COLO668 (cell line): ENCODE measurements around the gene EEF2.
"Not testable (repeated sequence)": the region's sequence is repeated elsewhere in the genome, so short reads cannot be mapped to it uniquely, and the experiment has no call there.

ENCODE experiments used
- DNase-seq: peaks from one replicate; lab custom pipeline; 2025; ENCODE audit not compliant: unreplicated experiment; lab: John Stamatoyannopoulos, UW

EEF2 gene

DNA sequence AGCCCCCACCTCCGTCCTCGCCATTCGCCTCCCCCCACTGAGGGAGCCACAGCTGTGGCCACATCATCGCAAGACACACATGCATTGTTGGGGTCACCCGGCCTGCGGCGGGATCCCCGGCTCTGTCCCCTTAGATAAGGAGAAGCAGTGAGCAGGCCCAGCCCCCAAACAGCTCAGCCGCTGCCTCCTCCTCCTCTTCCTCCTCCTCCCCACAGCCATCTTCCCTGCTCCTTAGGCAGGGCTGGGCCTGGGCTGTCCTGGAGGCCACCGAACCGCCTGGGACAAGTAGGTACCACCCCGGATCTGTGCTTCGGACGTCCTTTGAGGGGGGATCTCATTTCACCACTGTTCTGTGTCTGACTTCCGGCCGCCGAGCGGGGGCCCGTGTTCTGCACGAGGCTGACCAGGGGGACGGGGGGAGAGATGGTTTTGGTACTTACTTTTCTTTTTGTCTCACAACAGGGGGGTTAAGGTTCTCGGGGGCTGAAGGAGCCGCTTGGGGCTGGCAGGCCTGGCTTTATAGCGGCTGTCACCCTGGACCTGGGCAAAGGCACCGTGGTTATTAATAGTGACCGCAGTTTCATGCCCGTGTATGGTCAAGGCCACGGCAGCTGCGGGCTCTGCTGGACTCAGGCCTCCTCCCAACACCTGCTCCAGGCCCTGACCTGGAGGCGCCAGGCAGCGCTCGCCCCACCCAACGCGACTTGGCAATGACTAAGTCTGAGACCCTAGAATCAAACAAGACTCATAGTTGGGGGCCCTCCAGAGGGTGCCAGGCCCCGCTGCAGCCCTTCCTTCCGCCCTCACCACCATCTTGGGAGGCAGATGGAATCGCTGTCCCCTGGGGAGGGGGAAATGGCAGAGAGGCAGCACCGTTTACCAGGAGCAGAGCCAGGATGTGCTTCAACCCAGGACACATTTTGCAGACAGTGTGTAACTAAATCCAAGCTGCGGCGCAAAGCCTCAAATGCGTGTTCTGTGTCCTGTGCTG lies 34.1 kb downstream of the EEF2 start:
- DNase-seq = no peak

DNA sequence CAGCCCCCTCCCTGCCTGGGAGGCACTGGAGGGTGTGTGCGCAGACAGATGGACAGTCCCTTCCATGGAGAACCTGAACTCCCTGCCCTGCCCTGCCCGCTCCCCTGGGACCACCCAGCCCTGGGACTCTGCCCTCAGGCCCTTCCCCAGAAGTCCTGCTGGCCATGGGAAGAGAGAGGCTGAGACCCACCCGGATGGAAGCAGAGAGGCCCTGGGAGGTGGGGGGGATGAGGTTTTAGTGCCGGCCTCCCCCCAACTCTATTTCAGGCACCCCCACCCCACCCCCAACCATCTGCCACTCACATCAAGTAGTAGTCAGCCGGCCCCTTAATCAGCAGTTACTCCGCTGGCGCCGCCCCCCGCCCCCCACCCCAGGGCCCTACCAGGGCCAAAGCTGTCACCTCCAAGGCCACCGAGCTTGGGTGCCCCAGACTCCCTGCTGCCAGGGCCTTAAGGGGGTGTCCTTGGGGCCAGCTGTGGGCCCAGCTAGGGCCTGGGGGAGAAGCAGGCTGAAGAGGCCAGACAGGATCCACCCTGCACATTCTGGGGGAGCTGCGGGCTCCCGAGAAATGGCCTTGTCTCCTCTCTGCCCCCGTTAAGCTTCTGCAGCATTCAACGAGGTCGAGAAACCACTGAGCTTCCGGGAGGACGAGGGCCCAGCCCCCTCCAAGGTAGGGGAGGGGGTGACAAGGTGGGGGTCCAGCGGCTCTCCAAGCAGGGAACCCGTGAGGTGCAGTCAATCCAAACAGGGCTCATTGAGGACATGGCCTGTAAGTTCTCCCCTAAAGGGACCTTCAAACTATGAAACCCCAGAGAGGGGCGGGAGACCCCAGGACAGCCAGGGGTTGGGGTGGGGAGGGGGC lies 35.0 kb downstream of the EEF2 start:
- no peak for DNase-seq

DNA sequence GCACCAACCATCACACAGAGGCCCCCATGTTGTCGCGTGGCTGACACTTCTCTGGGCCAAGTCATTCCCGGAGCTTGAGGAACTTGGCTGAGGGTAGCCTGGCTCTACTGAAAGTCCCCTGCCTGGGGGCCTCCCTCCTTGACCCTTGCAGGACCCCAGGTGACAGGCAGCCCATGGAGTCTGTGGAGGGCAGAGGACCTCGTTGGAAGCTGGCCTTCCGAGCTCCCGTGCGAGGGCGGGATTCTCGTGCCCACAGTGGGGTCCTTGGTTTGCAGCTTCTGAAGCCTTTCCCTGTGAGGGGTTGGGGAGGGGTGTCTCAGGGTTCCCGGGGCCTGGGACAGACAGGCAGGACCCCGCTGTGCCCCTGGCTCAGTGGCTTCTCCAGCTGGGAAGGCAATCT lies 36.0 kb downstream of the EEF2 start:
- DNase-seq = no peak

DNA sequence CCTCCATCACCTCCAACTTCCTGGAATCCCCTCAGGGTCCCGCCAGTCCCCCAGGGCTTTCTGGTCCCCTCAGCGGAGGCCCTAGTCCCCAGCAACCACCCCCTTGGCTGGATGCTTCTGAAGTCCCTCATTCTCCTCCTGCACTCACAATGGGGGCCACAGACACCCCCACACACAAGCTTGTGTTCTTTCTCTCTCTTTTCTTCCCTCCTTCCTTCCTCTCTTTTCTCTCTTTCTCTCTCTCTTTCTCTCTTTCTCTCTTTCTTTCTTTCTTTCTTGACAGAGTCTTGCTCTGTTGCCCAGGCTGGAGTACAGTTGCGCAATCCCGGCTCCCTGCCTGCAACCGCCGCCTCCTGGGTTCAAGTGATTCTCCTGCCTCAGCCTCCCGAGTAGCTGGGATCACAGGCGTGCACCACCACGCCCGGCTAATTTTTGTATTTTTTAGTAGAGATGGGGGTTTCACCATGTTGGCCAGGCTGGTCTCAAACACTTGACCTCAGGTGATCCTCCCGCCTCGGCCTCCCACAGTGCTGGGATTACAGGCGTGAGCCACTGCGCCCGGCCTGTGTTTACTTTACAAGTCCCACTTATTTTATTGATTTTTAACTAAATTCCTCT lies 37.8 kb downstream of the EEF2 start:
- not testable (repeated sequence) for DNase-seq

DNA sequence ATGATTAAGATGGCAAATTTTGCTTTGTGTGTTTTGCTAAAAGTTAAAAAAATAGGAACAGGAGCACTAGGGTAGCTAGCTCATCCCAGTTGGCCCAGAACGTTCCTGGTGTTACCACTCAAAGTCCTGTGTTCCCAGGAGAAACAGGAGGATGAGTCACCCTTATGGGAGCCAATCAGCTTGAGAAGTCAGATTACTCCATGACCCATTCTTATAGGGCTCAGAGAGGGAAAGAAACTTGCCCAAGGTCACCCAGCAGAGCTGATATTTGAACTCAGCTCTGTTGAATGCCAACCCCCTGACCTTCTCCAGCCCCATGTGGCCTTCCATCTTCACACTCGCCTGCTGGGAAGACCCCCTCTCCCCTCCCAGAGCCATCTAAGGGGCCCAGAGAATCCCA lies 39.4 kb downstream of the EEF2 start:
- DNase-seq = no peak

DNA sequence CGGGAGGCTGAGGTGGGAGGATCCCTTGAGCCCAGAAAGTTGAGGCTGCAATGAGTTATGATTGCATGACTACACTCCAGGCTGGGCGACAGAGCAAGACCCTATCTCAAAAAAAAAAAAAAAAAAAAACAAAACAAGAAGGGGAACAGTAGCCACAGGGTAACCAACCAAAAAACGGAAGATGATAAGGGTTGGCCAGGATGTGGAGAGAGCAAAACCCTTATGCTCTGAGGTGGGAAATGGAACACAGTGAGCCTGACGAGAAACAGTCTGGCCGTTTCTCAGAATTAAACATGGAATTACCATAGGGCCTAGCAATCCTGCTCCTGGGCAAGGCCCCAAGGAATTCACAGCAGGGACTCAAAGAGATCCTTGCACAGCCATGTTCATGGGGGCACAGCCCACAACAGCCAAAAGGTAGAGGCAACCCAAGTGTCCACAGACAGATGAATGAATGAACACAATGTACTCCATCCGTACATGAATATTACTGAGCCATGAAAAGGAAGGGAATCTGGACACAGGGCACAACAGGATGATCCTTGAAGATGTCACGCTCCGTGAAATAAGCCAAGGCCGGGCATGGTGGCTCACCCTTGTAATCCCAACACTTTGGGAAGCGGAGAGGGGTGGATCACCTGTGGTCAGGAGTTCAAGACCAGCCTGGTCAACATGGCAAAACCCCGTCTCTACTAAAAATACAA lies 41.1 kb downstream of the EEF2 start:
- DNase-seq = no peak

DNA sequence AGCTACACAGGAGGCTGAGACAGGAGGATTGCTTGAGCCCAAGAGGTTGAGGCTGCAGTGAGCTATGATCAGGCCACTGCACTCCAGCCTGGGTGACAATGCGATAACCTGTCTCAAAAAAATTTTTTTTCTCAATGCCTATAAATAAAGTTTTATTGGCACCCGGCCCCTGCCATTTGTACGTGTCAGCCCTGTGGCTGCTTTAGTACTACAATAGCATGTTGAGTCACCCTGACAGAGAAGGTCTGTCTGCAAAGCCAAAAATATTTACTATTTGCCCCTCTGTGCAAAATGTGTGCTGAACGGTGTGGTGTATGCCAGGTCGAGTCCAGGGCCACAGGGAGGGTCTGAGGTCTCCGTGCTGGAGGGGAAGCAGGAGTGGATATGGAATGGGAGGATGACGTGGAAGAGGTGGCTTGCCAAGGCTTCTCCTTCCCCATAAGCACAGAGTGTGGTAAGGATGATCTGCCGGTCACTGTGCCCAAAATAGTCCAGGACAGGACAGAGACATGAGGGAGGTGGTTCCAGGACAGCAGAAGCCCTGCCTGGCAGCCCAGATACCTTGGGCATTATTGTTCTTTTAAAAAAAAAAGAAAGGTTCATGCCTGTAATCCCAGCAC lies 42.4 kb downstream of the EEF2 start:
- no peak for DNase-seq

DNA sequence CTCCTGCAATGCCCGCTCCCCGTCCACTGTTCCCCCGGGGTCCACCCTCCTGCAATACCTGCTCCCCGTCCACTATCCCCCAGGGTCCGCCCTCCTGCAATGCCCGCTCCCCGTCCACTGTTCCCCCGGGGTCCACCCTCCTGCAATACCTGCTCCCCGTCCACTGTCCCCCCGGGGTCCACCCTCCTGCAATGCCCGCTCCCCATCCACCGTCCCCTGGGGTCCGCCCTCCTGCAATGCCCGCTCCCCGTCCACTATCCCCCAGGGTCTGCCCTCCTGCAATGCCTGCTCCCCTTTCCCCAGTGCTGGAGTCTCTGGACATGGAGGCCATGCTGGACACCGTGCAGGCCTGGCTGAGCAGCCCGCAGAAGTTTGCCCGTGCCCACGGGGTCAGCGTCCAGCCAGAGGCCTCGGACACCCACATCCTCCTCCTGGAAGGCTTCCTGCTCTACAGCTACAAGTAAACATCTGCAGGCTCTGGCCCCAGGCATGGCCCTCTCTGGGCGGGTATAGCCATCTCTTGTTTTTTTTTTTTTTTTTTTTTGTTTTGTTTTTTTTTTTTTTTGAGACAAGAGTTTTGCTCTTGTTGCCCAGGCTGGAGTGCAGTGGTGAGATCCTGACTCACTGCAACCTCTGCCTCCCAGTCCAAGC lies 46.8 kb downstream of the EEF2 start:
- not testable (repeated sequence) for DNase-seq

DNA sequence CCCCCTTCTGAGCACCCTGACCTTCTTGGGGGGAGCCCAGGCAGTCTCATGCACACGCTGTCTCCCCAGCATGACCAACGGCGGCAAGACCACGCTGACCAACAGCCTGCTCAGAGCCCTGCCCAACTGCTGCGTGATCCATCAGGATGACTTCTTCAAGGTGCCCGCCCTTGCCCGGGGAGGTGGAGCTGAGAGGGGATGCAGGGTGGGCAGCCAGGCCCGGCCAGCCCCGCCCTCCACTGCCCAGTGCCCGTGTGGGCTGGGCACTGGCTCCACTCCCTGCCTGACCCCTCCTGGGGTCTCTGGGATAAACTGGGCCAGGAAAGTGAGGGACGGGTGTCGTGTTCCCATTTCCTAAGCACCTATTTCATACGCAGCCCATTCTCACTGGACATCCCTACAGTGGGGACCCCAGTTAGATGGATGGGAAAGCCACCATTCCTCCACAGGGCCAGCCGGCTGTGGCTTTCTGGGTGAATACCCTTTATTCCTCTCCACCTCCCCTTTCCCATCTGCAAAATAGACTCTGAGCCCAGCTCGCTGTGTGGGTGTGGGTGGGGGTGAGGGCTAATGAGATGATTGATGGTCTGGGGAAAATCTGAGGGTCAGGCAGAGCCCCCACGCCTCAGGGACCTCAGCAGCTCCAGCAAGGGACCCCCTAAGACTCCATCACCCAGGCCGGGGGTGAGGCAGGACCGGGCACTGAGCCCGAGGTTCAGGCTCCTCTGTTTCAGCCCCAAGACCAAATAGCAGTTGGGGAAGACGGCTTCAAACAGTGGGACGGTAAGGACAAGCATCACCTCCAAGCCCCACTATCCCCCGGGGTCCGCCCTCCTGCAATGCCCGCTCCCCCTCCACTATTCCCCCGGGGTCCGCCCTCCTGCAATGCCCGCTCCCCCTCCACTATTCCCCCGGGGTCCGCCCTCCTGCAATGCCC lies 48.5 kb downstream of the EEF2 start:
- DNase-seq = no peak

DNA sequence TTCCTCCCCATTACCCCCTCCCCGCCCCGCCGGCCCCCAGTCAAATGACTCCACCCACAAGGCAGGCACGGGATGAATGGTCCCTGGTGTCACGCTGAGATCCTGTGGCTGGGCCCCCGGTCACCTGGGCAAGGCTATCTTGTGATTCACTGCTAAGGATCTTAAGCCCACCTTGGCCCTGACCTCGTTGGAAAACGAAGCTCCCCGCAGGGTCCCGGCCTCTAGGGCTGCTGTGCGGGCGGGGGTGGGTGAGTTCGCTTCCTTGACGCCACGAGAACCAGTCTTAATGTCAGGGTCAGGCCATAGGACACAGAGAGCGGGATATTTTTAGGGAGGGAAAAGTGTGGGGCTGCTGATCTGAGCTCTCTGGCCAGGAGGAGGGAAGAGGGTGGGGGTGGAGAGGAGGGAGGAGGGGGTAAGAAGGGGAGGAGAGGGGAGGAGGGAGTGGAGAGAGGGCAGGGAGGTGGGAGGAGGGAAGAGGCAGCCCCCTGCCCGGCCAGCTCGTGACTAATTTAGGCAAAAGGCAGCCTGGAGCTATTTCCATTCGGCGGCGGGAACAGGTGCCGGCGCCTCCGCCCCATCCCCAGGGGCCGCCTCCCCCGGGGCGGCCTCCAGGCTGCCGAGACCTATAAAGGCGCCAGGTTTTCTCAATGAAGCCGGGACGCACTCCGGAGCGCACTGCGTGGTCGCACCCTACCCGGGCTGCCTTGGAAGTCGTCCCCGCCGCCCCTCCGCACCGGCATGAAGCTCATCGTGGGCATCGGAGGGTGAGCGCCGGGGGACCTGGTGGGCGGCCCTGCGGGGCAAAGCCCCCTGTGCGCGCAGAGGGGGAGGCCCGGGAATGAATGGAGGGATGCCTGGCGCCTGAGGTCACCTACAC lies 52.1 kb downstream of the EEF2 start, which contains the start of gene NMRK2:
NMRK2 (plus strand) TSS at position 139 of the 880 bp plus-strand sequence; CDS start at position 742, 603 bp downstream.
- no peak for DNase-seq

DNA sequence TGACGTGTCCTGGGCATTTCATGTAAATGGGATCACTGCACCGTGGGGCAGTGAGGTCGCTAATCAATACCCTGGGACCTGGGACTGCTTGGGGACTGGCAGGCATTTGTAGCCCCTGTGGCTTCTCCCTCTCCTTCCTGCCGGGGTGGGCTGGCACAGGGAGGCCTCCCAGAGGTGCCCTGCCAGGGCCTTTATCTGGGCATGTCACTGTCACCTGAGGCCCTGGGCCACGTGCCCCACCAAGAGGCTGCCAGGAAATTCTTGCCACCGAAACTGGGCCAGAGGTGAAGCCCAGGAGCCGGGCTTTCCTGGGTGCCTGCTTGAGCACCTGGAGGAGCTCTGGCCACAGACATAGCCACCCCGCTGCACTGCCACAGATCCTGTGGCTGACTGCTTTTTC lies 54.2 kb downstream of the EEF2 start:
- DNase-seq = no peak
